Activated CD4-positive, alpha-beta T cell treated with anti-CD3 and anti-CD28 coated beads for 1 hour (primary cell): ENCODE results near the gene SLC41A2.
"Not testable (repeated sequence)": the region's sequence is repeated elsewhere in the genome, so short reads cannot be mapped to it uniquely, and the experiment has no call there.

Experiments
- DNase-seq: peaks from one replicate; pipeline ENCODE4 v3.0.0-alpha.2; 2020

Gene SLC41A2, protein sequence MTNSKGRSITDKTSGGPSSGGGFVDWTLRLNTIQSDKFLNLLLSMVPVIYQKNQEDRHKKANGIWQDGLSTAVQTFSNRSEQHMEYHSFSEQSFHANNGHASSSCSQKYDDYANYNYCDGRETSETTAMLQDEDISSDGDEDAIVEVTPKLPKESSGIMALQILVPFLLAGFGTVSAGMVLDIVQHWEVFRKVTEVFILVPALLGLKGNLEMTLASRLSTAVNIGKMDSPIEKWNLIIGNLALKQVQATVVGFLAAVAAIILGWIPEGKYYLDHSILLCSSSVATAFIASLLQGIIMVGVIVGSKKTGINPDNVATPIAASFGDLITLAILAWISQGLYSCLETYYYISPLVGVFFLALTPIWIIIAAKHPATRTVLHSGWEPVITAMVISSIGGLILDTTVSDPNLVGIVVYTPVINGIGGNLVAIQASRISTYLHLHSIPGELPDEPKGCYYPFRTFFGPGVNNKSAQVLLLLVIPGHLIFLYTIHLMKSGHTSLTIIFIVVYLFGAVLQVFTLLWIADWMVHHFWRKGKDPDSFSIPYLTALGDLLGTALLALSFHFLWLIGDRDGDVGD

GRCh38 chr12:104958001-104958804, at the start of gene SLC41A2:
SLC41A2 (minus strand) TSS chr12:104958290; CDS start chr12:104928527, 29,763 bp downstream.
- DNase-seq = peak; percentile 67

DNA sequence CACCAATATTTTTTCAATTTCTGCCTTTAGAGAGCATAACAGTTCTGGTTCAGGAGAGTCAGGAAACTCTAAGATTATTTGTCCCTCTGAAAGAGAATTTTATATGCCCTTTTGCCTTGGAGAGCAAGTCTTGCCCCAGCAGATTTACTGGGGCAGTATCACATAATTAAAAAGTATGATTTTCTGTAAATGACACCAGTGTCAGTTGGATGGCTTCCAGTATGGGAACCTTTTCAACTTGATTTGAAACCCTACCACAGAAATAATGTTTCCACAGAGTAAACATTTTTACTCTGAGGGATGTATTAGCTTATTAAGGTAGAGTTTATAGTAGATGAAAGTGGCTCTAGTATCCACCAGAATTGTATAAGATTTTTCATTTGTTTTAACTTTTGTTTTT, 43.4 kb upstream of the SLC41A2 start:
- DNase-seq = no peak

DNA sequence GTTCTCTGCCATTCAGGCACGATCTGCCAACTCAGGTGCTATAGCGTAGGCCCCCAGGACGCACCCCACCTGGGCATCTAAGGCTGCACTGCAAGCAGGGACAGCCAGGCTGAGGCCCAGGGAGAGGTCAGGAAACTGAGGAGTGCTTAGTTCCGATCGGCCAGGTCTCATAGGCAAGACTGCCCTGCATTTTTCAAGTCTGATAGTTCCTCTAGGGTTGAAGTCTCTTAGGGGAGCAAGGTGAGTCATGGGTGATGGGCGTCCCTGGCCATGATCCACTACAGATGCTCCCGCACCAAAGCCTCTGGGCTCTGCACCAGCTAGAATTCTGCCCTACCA, 41.2 kb upstream of the SLC41A2 start:
- no peak for DNase-seq

- no peak for DNase-seq
Measured at GRCh38 chr12:104998423-104999346, 40.6 kb upstream of the SLC41A2 start.

DNA sequence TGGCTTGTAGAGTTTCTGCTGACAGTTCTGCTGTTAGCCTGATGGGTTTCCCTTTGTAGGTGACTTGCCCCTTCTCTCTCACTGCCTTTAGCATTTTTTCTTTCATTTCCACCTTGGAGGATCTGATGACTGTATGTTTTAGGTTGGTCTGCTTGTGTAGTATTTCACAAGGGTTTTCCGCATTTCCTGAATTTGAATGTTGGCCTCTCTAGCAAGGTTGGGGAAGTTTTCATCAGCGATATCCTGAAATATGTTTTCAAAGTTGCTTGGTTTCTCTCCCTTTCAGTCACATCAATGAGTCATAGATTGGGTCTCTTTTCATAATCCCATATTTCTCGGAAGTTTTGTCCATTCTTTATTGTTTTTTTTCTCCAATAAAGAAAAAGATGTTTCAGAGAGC, 39.5 kb upstream of the SLC41A2 start:
- no peak for DNase-seq

GRCh38 chr12:104994336-104994735, 36.2 kb upstream of the SLC41A2 start:
- no peak for DNase-seq

GRCh38 chr12:104991565-104992128, 33.6 kb upstream of the SLC41A2 start:
- no peak for DNase-seq

- DNase-seq = no peak
Measured at GRCh38 chr12:104990950-104991349, 32.9 kb upstream of the SLC41A2 start.

DNA sequence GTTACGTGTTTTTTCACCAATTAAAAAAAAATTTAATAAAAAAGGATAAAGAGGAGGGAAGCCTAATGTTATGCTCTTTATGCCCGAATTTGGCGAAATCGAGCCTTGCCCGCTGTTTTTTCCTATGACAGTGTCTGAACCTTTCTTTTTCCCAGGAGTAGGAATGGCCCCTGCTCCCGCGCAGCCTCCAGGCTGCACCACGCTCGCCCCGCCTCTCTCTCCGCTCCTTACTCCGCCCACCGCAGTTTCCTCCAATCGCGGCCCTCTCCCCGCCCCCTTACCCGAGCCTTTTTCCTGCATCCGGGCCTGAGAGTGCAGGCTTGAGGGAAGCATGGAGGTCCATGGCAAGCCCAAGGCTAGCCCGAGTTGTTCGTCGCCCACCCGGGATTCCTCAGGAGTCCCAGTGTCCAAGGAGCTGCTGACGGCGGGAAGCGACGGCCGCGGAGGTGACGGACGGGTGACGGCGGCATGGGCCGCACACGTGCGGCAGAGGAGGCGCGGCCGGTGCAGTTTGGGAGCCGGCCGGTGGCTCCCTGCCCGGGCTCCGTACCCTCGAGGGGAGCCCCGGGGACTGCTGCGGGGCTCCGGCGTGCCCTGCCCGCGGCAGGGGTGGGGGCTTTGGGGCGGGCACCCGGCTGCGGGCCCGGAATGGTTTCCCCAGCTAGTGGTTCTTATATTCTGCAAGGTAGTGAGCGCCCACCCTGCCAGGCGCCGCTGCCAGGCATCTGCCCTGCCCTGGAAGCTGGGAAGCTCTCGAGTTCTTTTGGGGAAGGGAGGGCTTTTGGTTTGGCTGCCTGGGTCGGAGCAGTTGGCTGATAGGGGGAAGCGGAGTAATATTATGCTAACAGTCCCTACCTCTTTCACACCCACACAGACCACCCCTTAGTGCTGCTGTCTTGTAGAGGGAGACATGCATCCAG, 28.2 kb upstream of the SLC41A2 start, which contains the start of gene NOPCHAP1:
TSS of gene NOPCHAP1 (plus strand) at position 295 of the 920 bp plus-strand sequence. CDS start at position 332, 37 bp downstream.
- DNase-seq = peak; percentile 70

DNA sequence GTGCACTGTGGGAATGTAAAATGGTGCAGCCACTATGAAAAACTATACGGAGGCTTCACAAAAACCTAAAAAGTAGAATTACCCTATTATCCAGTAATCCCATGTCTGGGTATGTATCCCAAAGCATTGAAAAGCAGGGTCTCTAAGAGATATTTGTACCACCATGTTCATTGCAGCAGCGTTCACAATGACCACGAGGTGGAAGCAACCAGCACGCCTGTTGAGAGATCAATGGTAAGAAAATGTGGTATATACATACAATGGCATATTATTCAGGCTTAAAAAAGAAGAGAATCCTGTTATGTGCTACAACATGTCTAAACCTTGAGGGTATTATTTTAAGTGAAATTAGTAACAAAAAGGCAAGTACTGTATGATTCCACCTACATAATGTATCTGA, 27.1 kb upstream of the SLC41A2 start:
- no peak for DNase-seq

- not testable (repeated sequence) for DNase-seq
Measured at GRCh38 chr12:104977688-104978087, 19.6 kb upstream of the SLC41A2 start.

GRCh38 chr12:104976703-104977102, 18.6 kb upstream of the SLC41A2 start:
- DNase-seq = no peak

- no peak for DNase-seq
Measured at GRCh38 chr12:104975587-104976343, 17.7 kb upstream of the SLC41A2 start.

DNA sequence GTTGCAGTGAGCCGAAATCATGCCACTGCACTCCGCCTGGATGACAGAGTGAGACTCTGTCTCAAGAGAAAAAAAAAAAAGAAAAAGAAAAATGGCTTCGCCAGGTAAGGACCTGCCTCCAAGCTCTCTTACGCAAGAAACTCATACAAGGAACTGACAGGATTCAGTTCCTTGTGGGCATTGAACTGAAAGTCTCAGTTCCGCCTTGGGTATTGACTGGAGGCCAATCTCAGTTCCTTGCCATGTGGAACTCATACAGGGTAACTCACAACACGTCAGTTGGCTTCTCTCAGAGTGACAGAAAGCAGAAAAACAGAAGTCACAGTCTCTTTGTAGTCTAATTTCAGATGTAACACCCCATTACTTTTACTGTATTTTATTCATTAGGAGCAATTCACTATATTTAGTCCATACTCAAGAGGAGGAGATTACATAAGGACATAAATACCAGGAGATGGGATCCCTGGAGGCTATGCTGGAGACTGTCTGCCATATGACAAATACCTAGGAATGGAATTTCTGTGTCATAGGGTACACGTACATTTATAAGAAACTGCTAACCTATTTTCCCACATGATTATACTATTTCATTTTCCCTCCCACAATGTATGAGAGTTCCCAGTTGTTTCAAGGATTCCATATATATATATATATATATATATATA, 16.7 kb upstream of the SLC41A2 start:
- no peak for DNase-seq

DNA sequence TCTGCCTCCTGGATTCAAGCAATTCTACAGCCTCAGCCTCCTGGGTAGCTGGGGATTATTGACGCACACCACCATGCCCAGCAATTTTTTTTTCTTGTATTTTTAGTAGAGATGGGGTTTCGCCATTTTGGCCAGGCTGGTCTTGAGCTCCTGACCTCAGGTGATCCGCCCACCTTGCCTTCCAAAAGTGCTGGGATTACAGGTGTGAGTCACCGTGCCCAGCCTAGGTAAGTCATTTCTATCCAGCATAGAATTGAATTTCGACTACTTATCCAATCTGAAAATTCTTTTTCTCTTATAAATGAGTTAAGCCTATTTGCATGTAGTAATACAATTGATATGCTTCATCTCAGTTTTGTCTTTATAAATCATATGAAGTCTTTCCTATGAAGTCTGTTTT, 15.2 kb upstream of the SLC41A2 start:
- no peak for DNase-seq

- no peak for DNase-seq
Measured at GRCh38 chr12:104971306-104971705, 13.2 kb upstream of the SLC41A2 start.

DNA sequence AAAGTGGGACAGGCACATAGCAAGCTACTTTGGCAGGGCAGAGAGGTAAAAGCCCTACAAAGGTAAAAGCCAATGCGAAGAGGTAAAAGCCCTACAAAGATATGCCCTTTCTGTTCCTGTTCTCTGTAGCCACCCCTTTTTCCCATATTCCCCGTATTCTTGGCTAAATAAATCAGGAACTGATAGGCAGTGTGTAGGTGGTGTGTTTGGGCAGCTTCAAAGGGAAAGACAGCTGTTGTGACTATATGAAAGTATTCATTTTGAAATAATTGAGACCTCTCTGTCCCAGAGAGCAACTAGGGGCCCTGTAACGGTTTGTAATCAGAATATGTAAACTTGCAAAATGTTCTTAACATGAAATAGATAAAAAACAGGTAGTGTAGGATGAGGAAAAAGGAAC, 11.3 kb upstream of the SLC41A2 start:
- no peak for DNase-seq

DNA sequence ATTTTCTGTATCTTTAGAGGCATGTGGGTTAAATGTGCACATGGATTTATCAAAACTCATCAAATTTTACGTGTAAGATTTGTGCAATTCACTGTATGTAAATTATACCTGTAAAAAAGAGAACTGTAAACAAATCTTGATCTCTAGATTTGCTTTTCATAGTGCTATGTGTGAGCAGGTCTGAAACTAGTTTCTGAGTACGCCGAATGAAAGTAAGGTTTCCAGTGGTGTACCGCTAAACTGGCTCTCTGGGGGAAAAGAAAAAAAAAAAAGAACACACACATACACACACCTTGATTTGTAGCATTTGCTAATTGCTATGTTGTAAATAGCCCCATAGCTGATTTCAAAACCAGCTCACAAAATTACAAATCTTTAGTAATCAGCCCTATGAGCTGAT, 8.6 kb upstream of the SLC41A2 start:
- no peak for DNase-seq

- no peak for DNase-seq
Measured at GRCh38 chr12:104964856-104965205, 6.7 kb upstream of the SLC41A2 start.
